GM19351 (cell line): ENCODE data around the gene SUGP2.
"Not testable (repeated sequence)": the region's sequence is repeated elsewhere in the genome, so short reads cannot be mapped to it uniquely, and the experiment has no call there.

Experiments used
- ATAC-seq: cut with Tn5 transposase; IDR thresholded peaks from one replicate; pipeline ENCODE4 v1.9.1; 2021; ENCODE audit warnings: mild to moderate bottlenecking, moderate library complexity; ENCODE audit not compliant: unreplicated experiment

The SUGP2 gene

GRCh38 chr19:18960370-18960769 lies 72.9 kb downstream of the SUGP2 start:
- no peak for ATAC-seq

- ATAC-seq = no peak
These were observed 78.3 kb downstream of the SUGP2 start for GRCh38 chr19:18955042-18955441.

- no peak for ATAC-seq
These were observed 79.2 kb downstream of the SUGP2 start for GRCh38 chr19:18954094-18954493.

- not testable (repeated sequence) for ATAC-seq
These were observed 80.8 kb downstream of the SUGP2 start for GRCh38 chr19:18952364-18953003.

DNA sequence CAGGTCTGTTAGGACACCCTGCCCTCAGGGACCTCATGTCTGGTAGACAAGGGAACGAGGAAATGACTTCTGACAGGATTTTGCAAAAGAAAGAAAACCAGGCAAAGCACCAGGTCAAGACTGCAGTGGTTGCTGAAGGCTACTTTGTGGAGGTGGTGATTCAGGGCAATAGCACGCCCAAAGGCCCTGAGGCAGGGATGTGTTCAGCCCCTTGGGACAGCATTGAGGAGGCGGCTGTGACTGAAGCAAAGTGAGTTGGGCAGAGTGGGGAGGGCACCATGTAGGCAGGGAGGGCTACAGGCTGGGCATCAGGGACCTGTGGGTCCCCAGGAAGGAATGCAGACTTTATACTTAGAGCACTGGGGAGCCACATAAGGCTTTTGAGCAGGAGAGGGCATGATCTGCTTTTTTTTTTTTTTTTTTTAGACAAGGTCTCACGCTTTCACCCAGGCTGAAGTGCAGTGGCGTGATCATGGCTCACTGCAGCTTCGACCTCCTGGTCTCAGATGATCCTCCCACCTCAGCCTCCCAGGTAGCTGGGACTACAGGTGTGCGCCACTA lies 81.5 kb downstream of the SUGP2 start:
- ATAC-seq = no peak

- ATAC-seq = no peak
These were observed 83.5 kb downstream of the SUGP2 start for GRCh38 chr19:18949858-18950257.

DNA sequence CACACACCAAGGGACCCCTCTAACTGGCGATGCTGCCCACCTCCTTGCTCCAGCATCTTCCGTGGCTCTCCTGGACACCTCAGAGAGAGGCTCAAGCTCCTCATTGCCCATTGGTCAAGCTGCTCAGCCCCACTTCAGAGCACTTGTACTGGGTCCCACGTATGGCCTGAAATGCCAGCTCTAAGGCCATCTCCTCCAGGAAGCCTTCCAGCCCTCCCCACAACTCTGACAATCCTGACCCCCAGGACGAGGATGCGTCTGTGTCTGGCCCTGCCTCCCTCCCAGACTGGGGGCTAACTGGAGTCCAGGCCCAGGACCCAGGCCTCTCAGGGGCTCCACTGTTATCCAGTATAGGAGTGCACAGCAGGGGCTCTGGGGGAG lies 84.4 kb downstream of the SUGP2 start:
- no peak for ATAC-seq

GRCh38 chr19:18948075-18948975 lies 85.0 kb downstream of the SUGP2 start:
- no peak for ATAC-seq

- ATAC-seq = no peak
These were observed 86.4 kb downstream of the SUGP2 start for GRCh38 chr19:18946918-18947317.

DNA sequence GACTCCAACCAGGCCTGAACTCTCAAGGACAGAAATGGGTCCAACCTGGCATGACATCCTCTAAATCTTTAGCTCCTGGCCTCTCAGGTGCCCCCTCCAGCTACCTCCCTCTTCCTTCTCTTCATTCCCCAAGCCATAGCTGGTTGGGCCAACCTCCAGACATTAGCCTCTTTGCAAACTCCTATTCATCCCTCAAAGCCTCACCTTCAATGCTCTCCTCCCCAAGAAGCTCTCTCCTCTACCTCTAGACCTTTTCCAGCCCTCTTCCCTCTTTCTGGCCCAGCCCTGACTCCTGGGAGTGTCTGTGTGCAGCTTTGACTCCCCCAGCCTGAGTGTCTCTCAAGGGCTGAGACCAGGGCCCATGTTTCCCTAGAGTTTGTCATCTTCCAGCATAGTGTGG lies 87.0 kb downstream of the SUGP2 start:
- no peak for ATAC-seq

- no peak for ATAC-seq
These were observed 88.0 kb downstream of the SUGP2 start for GRCh38 chr19:18945297-18945696.

- ATAC-seq = no peak
These were observed 89.9 kb downstream of the SUGP2 start for GRCh38 chr19:18943465-18943864.

GRCh38 chr19:18942692-18943091 lies 90.6 kb downstream of the SUGP2 start:
- no peak for ATAC-seq

- no peak for ATAC-seq
These were observed 91.5 kb downstream of the SUGP2 start for GRCh38 chr19:18941628-18942354.
